Suprapubic skin (tissue), 4 donors: ENCODE data around the gene LITAFD.

Source experiments
- EP300 ChIP-seq: sonication (generic); formaldehyde crosslinking; IDR thresholded peaks from one replicate; pipeline ENCODE4 v1.6.1; 2017; ENCODE audit warnings: antibody characterized with exemption
- POLR2A ChIP-seq, 2 donors: fragments of 450-650 bp; IDR thresholded peaks; one replicate each; pipeline ENCODE4 v1.6.1; 2017; ENCODE audit warnings: antibody characterized with exemption in 2 of 2, mild to moderate bottlenecking in 2 of 2, moderate library complexity in 2 of 2
- POLR2AphosphoS5 ChIP-seq, 3 donors: sonication (generic); formaldehyde crosslinking; IDR thresholded peaks; one replicate each; pipeline ENCODE4 v1.6.1; 2017; ENCODE audit warnings: antibody characterized with exemption in 3 of 3
- TF ChIP-seq, protein P1 (sequence below), 2 donors: fragments of 200-600 bp in 1 of 2; fragments of 450-650 bp in 1 of 2; sonication (generic) in 1 of 2; IDR thresholded peaks; one replicate each; pipeline ENCODE4 v1.5.1; 2016 to 2019; ENCODE audit warnings: antibody characterized with exemption in 2 of 2, mild to moderate bottlenecking in 1 of 2, moderate library complexity in 1 of 2

DNA sequence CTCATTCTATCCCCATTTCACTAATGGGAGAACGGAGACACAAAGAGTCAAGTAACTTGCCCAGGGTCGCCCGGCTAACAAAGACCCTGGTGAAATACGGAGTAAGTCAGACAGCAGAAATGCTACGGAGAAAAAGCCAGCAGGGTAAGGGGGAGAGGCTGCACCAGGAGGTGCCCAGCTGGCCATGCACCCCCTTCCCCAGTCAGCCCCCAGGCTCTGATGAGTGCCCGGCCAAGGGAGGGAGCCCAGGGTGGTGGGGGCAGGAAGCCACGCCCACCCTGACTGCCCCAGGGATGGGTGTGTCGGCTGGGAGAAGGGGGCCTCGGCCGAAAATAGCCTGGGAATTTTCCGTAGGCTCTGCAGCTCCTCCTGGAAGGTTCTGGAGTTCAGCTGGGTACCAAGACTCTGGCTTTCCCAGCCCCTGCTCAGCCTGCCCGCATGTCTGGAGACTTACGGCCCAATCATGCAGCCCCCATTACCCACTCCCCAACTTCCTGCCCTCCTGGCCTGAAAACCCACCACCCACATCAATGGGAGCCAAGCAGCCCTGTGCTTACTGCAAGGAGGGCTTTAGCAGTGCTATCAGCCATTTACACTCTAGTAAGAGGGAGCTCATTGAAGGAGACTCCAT, 17.6 kb upstream of the LITAFD start:
- TF ChIP-seq, protein P1, sequence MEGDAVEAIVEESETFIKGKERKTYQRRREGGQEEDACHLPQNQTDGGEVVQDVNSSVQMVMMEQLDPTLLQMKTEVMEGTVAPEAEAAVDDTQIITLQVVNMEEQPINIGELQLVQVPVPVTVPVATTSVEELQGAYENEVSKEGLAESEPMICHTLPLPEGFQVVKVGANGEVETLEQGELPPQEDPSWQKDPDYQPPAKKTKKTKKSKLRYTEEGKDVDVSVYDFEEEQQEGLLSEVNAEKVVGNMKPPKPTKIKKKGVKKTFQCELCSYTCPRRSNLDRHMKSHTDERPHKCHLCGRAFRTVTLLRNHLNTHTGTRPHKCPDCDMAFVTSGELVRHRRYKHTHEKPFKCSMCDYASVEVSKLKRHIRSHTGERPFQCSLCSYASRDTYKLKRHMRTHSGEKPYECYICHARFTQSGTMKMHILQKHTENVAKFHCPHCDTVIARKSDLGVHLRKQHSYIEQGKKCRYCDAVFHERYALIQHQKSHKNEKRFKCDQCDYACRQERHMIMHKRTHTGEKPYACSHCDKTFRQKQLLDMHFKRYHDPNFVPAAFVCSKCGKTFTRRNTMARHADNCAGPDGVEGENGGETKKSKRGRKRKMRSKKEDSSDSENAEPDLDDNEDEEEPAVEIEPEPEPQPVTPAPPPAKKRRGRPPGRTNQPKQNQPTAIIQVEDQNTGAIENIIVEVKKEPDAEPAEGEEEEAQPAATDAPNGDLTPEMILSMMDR (IDR thresholded peaks at IDR 0.05): no peak
- TF ChIP-seq POLR2A (IDR thresholded peaks at IDR 0.05): no peak
- no peak for TF ChIP-seq EP300
- TF ChIP-seq POLR2AphosphoS5 (IDR thresholded peaks at IDR 0.05): no peak
